PC-3 (cell line): ENCODE results near the gene ASXL1. TPM values are rescaled to one million over a fixed set of nuclear protein-coding genes. Genes with fewer than 3 reads are reported as not detected.

Experiments
- ATAC-seq: fragments of 200-7000 bp; cut with Tn5 transposase; 2 replicates; pipeline ENCODE4 v1.9.1; 2020; ENCODE audit warnings: mild to moderate bottlenecking, moderate library complexity
- BruUV-seq: library from RNA; stranded (reverse); fragments of 400-500 nt; replicated peaks from 2 replicates; lab custom pipeline; 2021; lab: Mats Ljungman, UMichigan
- CTCF ChIA-PET: fragments of 300-600 bp; sonication (Branson Sonifier 250); formaldehyde crosslinking; loops from one replicate; lab custom pipeline; 2022; ENCODE audit warnings: antibody characterized with exemption; lab: Charles Lee
- POLR2A ChIA-PET: fragments of 300-600 bp; sonication (Branson Sonifier 250); formaldehyde crosslinking; loops from one replicate; lab custom pipeline; 2022; ENCODE audit warnings: antibody characterized with exemption; ENCODE audit not compliant: unreplicated experiment; lab: Charles Lee
- DNase-seq: peaks from one replicate; pipeline ENCODE4 v3.0.0-alpha.2; 2015
- H2AFZ ChIP-seq: fragments of 300-600 bp; sonication (generic); 2 replicates; pipeline ENCODE4 v1.6.0; 2016; ENCODE audit warnings: antibody characterized with exemption, low read length
- H3F3A ChIP-seq: fragments of 300-600 bp; sonication (generic); one replicate; pipeline ENCODE4 v1.6.0; 2017; ENCODE audit warnings: antibody characterized with exemption, low read length, control low read depth, mild to moderate bottlenecking; ENCODE audit not compliant: unreplicated experiment
- H3K27ac ChIP-seq: fragments of 300-600 bp; sonication (generic); 2 replicates; pipeline ENCODE4 v1.5.1; 2016; ENCODE audit warnings: mild to moderate bottlenecking, low read length
- H3K27me3 ChIP-seq: fragments of 300-600 bp; sonication (generic); 2 replicates; pipeline ENCODE4 v1.6.1; 2016; ENCODE audit warnings: low read length, mixed read lengths
- H3K36me3 ChIP-seq: fragments of 300-600 bp; sonication (generic); 2 replicates; pipeline ENCODE4 v1.6.1; 2016; ENCODE audit warnings: low read depth, mixed run types, low read length, mixed read lengths
- H3K4me1 ChIP-seq: fragments of 300-600 bp; sonication (generic); 2 replicates; pipeline ENCODE4 v1.5.1; 2016; ENCODE audit warnings: low read length; ENCODE audit not compliant: insufficient read depth
- H3K4me2 ChIP-seq: fragments of 300-600 bp; sonication (generic); 2 replicates; pipeline ENCODE4 v1.6.0; 2016; ENCODE audit warnings: low read length
- H3K4me3 ChIP-seq: fragments of 300-600 bp; sonication (generic); 2 replicates; pipeline ENCODE4 v1.5.1; 2016; ENCODE audit warnings: mild to moderate bottlenecking, low read length, mixed read lengths
- H3K79me2 ChIP-seq: fragments of 300-600 bp; sonication (generic); 2 replicates; pipeline ENCODE4 v1.6.1; 2017; ENCODE audit warnings: low read length, mixed read lengths
- H3K9ac ChIP-seq: fragments of 300-600 bp; sonication (generic); 2 replicates; pipeline ENCODE4 v1.6.0; 2016; ENCODE audit warnings: mild to moderate bottlenecking, low read length
- H3K9me2 ChIP-seq: fragments of 300-600 bp; sonication (generic); replicated peaks from 2 replicates; pipeline ENCODE4 v1.6.1; 2016; ENCODE audit warnings: mixed run types, low read length, mixed read lengths
- H3K9me3 ChIP-seq: fragments of 300-600 bp; sonication (generic); 2 replicates; pipeline ENCODE4 v1.6.1; 2016; ENCODE audit warnings: low read length, mixed read lengths
- H4K20me1 ChIP-seq: fragments of 300-600 bp; sonication (generic); 2 replicates; pipeline ENCODE4 v1.6.1; 2016; ENCODE audit warnings: low read length, mixed read lengths
- CTCF ChIP-seq: fragments of 300-600 bp; sonication (generic); conservative IDR thresholded peaks from 2 replicates; pipeline ENCODE4 v1.5.1; 2017; ENCODE audit warnings: antibody characterized with exemption, low read depth, mild to moderate bottlenecking, low read length
- EZH2 ChIP-seq: fragments of 300-600 bp; sonication (generic); IDR thresholded peaks from one replicate; pipeline ENCODE4 v1.6.1; 2017; ENCODE audit warnings: antibody characterized with exemption, mild to moderate bottlenecking, low read length; ENCODE audit not compliant: unreplicated experiment
- EZH2phosphoT487 ChIP-seq: fragments of 300-600 bp; sonication (generic); IDR thresholded peaks from 2 replicates; pipeline ENCODE4 v1.6.1; 2018; ENCODE audit warnings: mild to moderate bottlenecking, antibody characterized with exemption, low read length, borderline replicate concordance
- intact Hi-C: fragments of 100-400 bp; cut with micrococcal nuclease; formaldehyde crosslinking; loops from 2 replicates; pipeline ENCODE4 v1.9.0; 2023
- total RNA-seq: library from RNA; depleted of rRNA; stranded (reverse); fragments of >200 nt; gene quantifications from 2 replicates; pipeline ENCODE4 v1.2.3, GENCODE V29; 2014

Gene ASXL1
- total RNA-seq, 1 experiment from 2014 or later, result 42.8 TPM

- ChIA-PET CTCF (no interaction called here), POLR2A (no interaction called here)
- TF ChIP-seq EZH2 (no peak), CTCF (no peak), EZH2phosphoT487 (no peak)
- peaks cover 22% of the 10 kb centered on the region for H3K4me1 ChIP-seq
- peaks cover 41% of the 10 kb centered on the region for H3K79me2 ChIP-seq
- H3K27me3 ChIP-seq, result no peaks in the 10 kb centered on the region
- no peak overlapping the region for H3K27ac ChIP-seq
- H3K9me3 ChIP-seq, result no peaks in the 10 kb centered on the region
- H4K20me1 ChIP-seq, result no peaks in the 10 kb centered on the region
- no peak overlapping the region for H2AFZ ChIP-seq
- H3K36me3 ChIP-seq, result no peaks in the 10 kb centered on the region
- BruUV-seq, result no TSS peak
- intact Hi-C loops, result no loop called here
- H3K9ac ChIP-seq, result no peak overlapping the region
- no peak overlapping the region for H3K4me3 ChIP-seq
- no peak overlapping the region for H3K4me2 ChIP-seq
- ATAC-seq (no peak), DNase-seq (no peak)
- H3F3A ChIP-seq, result no peaks in the 10 kb centered on the region
- H3K9me2 ChIP-seq, result no peaks in the 10 kb centered on the region
Observed at GRCh38 chr20:32477594-32478512, 119.7 kb downstream of the ASXL1 start.

- H4K20me1 ChIP-seq, result no peaks in the 10 kb centered on the region
- H3K4me2 ChIP-seq, result no peak overlapping the region
- H3K9me2 ChIP-seq, result no peaks in the 10 kb centered on the region
- BruUV-seq, result no TSS peak
- CTCF ChIA-PET, result no interaction called here
- no peaks in the 10 kb centered on the region for H3K27me3 ChIP-seq
- peaks cover 22% of the 10 kb centered on the region for H3K4me1 ChIP-seq
- H3K79me2 ChIP-seq, result peaks cover 40% of the 10 kb centered on the region
- H3K9me3 ChIP-seq, result no peaks in the 10 kb centered on the region
- POLR2A ChIA-PET, result no interaction called here
- ATAC-seq (no peak), DNase-seq (no peak)
- H3K36me3 ChIP-seq, result no peaks in the 10 kb centered on the region
- no peak overlapping the region for H2AFZ ChIP-seq
- H3K4me3 ChIP-seq, result no peak overlapping the region
- TF ChIP-seq EZH2phosphoT487, result no peak
- TF ChIP-seq CTCF, result no peak
- no peak for TF ChIP-seq EZH2
- no peaks in the 10 kb centered on the region for H3F3A ChIP-seq
- H3K27ac ChIP-seq, result no peak overlapping the region
- intact Hi-C loops, result no loop called here
- H3K9ac ChIP-seq, result no peak overlapping the region
Observed at GRCh38 chr20:32478576-32478975, 120.4 kb downstream of the ASXL1 start.

- CTCF ChIA-PET, result no interaction called here
- Histone ChIP-seq H4K20me1 (no peaks in the 10 kb centered on the region), H3K27ac (no peak overlapping the region), H3K4me1 (peaks cover 22% of the 10 kb centered on the region), H3K27me3 (no peaks in the 10 kb centered on the region), H3K4me2 (no peak overlapping the region), H2AFZ (no peak overlapping the region), H3F3A (no peaks in the 10 kb centered on the region), H3K9ac (no peak overlapping the region), H3K4me3 (no peak overlapping the region), H3K79me2 (peaks cover 37% of the 10 kb centered on the region), H3K9me2 (no peaks in the 10 kb centered on the region), H3K36me3 (no peaks in the 10 kb centered on the region), H3K9me3 (no peaks in the 10 kb centered on the region)
- intact Hi-C loops, result no loop called here
- POLR2A ChIA-PET, result no interaction called here
- DNase-seq (no peak), ATAC-seq (no peak)
- no TSS peak for BruUV-seq
- TF ChIP-seq EZH2phosphoT487 (no peak), CTCF (no peak), EZH2 (no peak)
Observed at GRCh38 chr20:32479012-32479411, 120.9 kb downstream of the ASXL1 start.
